Osteocyte (in vitro differentiated cells): ENCODE data around the gene MAPK8IP3. TPM values are rescaled to one million over a fixed set of nuclear protein-coding genes. Genes with fewer than 3 reads are reported as not detected.

Experiments used
- DNase-seq: peaks from one replicate; pipeline ENCODE4 v3.0.0; 2021; ENCODE audit warnings: mixed read lengths; ENCODE audit not compliant: unreplicated experiment; ENCODE audit errors: extremely low spot score
- H3K27ac Mint-ChIP-seq: one replicate; pipeline ENCODE4 v1.8.0; 2021; ENCODE audit warnings: mild to moderate bottlenecking, mixed read lengths; ENCODE audit not compliant: unreplicated experiment
- H3K27me3 Mint-ChIP-seq: one replicate; pipeline ENCODE4 v1.8.0; 2021; ENCODE audit warnings: mixed read lengths; ENCODE audit not compliant: unreplicated experiment
- H3K36me3 Mint-ChIP-seq: one replicate; pipeline ENCODE4 v1.8.0; 2021; ENCODE audit warnings: mixed read lengths; ENCODE audit not compliant: unreplicated experiment
- H3K4me1 Mint-ChIP-seq: one replicate; pipeline ENCODE4 v1.8.0; 2021; ENCODE audit warnings: mixed read lengths; ENCODE audit not compliant: unreplicated experiment
- H3K4me3 Mint-ChIP-seq: one replicate; pipeline ENCODE4 v1.8.0; 2021; ENCODE audit warnings: mild to moderate bottlenecking, moderate library complexity, mixed read lengths; ENCODE audit not compliant: unreplicated experiment
- H3K9me3 Mint-ChIP-seq: one replicate; pipeline ENCODE4 v1.8.0; 2021; ENCODE audit warnings: mixed read lengths; ENCODE audit not compliant: unreplicated experiment
- total RNA-seq: library from RNA; stranded (reverse); gene quantifications from 2 replicates; pipeline ENCODE4 v1.2.1, GENCODE V29; 2021
- TF ChIP-seq, protein P1 (sequence below): fragments of 200-600 bp; sonication (generic); IDR thresholded peaks from 2 replicates; pipeline ENCODE4 v1.5.0; 2021; ENCODE audit warnings: antibody characterized with exemption, mild to moderate bottlenecking, moderate library complexity

The MAPK8IP3 gene
- total RNA-seq, 1 donor from 2014 or later, result 105 TPM

- Mint-ChIP-seq H3K27ac (no peak overlapping the region), H3K4me3 (no peak overlapping the region), H3K36me3 (peaks cover 65% of the 10 kb centered on the region), H3K4me1 (no peaks in the 10 kb centered on the region), H3K27me3 (no peaks in the 10 kb centered on the region), H3K9me3 (no peaks in the 10 kb centered on the region)
- DNase-seq, result no peak
- TF ChIP-seq, protein P1, sequence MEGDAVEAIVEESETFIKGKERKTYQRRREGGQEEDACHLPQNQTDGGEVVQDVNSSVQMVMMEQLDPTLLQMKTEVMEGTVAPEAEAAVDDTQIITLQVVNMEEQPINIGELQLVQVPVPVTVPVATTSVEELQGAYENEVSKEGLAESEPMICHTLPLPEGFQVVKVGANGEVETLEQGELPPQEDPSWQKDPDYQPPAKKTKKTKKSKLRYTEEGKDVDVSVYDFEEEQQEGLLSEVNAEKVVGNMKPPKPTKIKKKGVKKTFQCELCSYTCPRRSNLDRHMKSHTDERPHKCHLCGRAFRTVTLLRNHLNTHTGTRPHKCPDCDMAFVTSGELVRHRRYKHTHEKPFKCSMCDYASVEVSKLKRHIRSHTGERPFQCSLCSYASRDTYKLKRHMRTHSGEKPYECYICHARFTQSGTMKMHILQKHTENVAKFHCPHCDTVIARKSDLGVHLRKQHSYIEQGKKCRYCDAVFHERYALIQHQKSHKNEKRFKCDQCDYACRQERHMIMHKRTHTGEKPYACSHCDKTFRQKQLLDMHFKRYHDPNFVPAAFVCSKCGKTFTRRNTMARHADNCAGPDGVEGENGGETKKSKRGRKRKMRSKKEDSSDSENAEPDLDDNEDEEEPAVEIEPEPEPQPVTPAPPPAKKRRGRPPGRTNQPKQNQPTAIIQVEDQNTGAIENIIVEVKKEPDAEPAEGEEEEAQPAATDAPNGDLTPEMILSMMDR, result no peak
Measured at GRCh38 chr16:1667916-1668315, 38.1 kb upstream of the MAPK8IP3 start.

- TF ChIP-seq, protein P1, result no peak
- no peaks in the 10 kb centered on the region for H3K9me3 Mint-ChIP-seq
- no peaks in the 10 kb centered on the region for H3K27me3 Mint-ChIP-seq
- DNase-seq, result no peak
- no peak overlapping the region for H3K4me3 Mint-ChIP-seq
- H3K27ac Mint-ChIP-seq, result no peak overlapping the region
- peaks cover 65% of the 10 kb centered on the region for H3K36me3 Mint-ChIP-seq
- H3K4me1 Mint-ChIP-seq, result no peaks in the 10 kb centered on the region
Measured at GRCh38 chr16:1668612-1669319, 37.2 kb upstream of the MAPK8IP3 start.

- no peaks in the 10 kb centered on the region for H3K9me3 Mint-ChIP-seq
- H3K27ac Mint-ChIP-seq, result no peak overlapping the region
- H3K4me1 Mint-ChIP-seq, result peaks cover 2% of the 10 kb centered on the region
- TF ChIP-seq, protein P1, result no peak
- DNase-seq, result no peak
- H3K36me3 Mint-ChIP-seq, result peaks cover 65% of the 10 kb centered on the region
- H3K27me3 Mint-ChIP-seq, result no peaks in the 10 kb centered on the region
- no peak overlapping the region for H3K4me3 Mint-ChIP-seq
Measured at GRCh38 chr16:1669698-1670097, 36.3 kb upstream of the MAPK8IP3 start.

GRCh38 chr16:1670371-1670770 lies 35.6 kb upstream of the MAPK8IP3 start:
- Mint-ChIP-seq H3K27ac (no peak overlapping the region), H3K9me3 (no peaks in the 10 kb centered on the region), H3K27me3 (no peaks in the 10 kb centered on the region), H3K4me1 (peaks cover 6% of the 10 kb centered on the region), H3K36me3 (peaks cover 66% of the 10 kb centered on the region), H3K4me3 (no peak overlapping the region)
- no peak for DNase-seq
- TF ChIP-seq, protein P1, result no peak

GRCh38 chr16:1670866-1671265 lies 35.1 kb upstream of the MAPK8IP3 start:
- H3K27me3 Mint-ChIP-seq, result no peaks in the 10 kb centered on the region
- H3K9me3 Mint-ChIP-seq, result no peaks in the 10 kb centered on the region
- no peak overlapping the region for H3K4me3 Mint-ChIP-seq
- peaks cover 7% of the 10 kb centered on the region for H3K4me1 Mint-ChIP-seq
- DNase-seq, result no peak
- TF ChIP-seq, protein P1, result no peak
- peaks cover 69% of the 10 kb centered on the region for H3K36me3 Mint-ChIP-seq
- no peak overlapping the region for H3K27ac Mint-ChIP-seq
